GM21717 (cell line): ENCODE results near the gene FSCB.
"Not testable (repeated sequence)": the region's sequence is repeated elsewhere in the genome, so short reads cannot be mapped to it uniquely, and the experiment has no call there.

Experiments used
- ATAC-seq: cut with Tn5 transposase; IDR thresholded peaks from one replicate; pipeline ENCODE4 v1.9.1; 2021; ENCODE audit warnings: mild to moderate bottlenecking, moderate library complexity; ENCODE audit not compliant: unreplicated experiment

Gene FSCB, protein sequence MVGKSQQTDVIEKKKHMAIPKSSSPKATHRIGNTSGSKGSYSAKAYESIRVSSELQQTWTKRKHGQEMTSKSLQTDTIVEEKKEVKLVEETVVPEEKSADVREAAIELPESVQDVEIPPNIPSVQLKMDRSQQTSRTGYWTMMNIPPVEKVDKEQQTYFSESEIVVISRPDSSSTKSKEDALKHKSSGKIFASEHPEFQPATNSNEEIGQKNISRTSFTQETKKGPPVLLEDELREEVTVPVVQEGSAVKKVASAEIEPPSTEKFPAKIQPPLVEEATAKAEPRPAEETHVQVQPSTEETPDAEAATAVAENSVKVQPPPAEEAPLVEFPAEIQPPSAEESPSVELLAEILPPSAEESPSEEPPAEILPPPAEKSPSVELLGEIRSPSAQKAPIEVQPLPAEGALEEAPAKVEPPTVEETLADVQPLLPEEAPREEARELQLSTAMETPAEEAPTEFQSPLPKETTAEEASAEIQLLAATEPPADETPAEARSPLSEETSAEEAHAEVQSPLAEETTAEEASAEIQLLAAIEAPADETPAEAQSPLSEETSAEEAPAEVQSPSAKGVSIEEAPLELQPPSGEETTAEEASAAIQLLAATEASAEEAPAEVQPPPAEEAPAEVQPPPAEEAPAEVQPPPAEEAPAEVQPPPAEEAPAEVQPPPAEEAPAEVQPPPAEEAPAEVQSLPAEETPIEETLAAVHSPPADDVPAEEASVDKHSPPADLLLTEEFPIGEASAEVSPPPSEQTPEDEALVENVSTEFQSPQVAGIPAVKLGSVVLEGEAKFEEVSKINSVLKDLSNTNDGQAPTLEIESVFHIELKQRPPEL

DNA sequence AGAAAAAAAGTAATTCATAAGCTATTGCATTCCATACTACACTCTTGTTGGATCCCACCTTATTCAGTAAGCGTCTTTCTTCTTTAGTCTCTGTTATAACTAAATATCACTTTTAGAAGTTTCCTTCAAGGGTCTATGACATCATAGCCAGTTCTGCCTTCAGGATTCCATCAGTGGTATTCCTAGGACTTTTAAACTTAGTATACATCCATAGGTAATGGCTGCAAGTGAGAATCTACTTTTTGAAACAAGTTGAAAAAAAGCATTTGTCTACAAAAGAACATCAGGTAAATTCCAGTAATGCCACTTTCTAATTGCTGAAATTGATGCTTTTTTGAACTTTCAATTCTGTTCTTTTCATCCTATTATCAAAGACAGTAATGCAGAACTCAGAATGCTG is at the start of gene FSCB:
Gene FSCB (minus strand): TSS at position 101 of the 400 bp plus-strand sequence. CDS start 296 bp downstream, outside the sequence.
- no peak for ATAC-seq

- ATAC-seq, result no peak
Measured at GRCh38 chr14:44531658-44532057, 24.6 kb upstream of the FSCB start.

DNA sequence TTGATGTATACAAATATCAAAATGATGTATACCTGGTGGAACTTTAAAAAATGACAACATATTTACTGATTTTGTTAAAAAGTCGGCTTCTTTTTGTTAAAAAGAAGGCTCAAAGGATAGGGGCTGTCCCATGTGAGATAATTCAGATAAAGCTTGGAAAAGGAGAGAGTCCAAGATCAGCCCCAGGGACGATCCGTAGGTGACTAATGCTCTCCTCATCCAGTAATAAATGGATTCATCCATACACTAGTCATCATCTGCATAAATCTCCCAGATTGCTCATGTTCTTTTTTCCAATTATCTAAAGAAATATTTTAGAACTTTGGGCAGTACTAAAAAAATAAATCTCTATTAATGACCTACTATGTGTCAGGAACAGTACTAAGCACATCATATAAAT is 23.4 kb upstream of the FSCB start:
- no peak for ATAC-seq

DNA sequence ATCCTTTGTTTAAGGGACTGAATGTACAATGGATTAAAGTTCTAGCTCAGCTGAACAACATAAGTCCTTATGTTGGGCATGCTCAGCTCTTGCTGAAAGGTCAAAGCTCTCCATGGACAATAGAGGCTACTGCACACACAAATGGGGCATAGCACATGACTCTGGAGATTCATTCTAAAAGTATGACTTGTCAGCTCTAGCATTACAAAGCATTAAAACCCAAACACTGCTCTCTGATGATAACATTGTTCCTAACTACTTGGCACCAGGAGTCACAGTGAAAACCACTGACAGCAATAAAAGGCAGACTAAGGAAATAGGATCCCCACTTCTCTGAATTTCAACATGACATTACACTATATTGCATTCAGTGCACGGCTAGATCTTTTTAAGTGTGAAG is 21.9 kb upstream of the FSCB start:
- ATAC-seq, result no peak

DNA sequence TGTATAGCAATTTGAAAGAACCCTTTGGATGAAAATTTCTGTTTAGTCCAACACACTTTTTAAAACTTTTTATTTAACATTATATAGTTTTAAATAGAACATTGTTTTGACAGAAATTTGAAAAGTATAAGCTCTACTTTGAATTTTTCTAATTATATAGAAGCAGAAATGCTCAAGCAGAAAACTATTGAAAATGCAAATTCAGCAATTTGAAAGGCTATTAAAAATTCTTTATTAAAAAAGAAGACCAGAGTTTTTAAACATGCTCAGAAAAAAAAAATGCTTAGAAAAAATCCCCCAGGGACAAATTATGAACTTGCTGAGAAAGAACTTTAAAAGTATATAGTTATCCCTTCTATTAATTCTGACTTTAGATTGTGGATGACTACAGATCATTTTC is 21.1 kb upstream of the FSCB start:
- ATAC-seq, result no peak

DNA sequence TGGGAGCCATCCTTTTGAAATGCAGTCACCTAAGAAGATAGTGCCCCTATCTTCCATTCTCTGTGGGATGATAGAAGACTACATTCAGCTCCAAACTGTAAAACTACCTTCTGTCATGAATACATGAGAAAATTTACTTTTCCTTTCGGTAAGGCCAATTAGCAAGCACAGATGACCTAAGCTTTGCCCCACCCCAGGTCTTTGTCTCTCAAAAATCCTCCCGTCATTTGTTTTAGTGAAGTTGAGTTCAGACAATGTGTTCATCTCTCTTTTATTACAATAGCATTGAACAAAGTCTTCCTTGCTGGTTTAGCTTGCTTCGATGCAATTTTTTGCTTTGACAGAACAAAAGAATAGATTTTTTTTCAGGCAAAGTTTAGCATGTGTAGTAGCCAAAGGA is 18.2 kb upstream of the FSCB start:
- no peak for ATAC-seq

DNA sequence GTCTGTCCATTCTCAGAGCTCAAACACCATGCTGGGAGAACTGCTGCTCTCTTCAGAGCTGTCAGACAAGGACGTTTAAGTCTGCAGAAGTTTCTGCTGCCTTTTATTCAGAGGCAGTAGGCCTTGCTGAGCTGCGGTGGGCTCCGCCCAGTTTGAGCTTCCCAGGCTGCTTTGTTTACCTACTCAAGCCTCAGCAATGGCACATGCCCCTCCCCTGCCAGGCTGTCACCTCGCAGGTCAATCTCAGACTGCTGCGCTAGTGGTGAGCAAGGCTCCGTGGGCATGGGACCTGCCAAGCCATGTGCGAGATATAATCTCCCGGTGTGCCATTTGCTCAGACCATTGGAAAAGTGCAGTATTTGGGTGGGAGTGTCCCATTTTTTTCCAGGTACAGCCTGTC is 8.6 kb upstream of the FSCB start:
- ATAC-seq, result not testable (repeated sequence)

- ATAC-seq, result no peak
Measured at GRCh38 chr14:44508834-44509233, 1.8 kb upstream of the FSCB start.

DNA sequence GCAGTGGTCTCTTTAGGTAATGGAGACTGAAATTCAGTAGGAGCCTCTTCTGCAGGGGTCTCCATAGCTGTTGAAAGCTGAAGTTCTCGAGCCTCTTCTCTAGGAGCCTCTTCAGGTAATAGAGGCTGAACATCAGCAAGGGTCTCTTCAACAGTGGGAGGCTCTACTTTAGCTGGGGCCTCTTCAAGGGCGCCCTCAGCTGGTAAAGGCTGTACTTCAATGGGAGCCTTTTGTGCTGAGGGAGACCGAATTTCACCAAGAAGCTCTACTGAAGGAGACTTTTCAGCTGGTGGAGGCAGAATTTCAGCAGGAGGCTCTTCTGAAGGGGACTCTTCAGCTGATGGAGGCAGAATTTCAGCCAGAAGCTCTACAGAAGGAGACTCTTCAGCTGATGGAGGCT is 1.5 kb downstream of the FSCB start:
- no peak for ATAC-seq

GRCh38 chr14:44497148-44497547 is 9.9 kb downstream of the FSCB start:
- ATAC-seq, result no peak

DNA sequence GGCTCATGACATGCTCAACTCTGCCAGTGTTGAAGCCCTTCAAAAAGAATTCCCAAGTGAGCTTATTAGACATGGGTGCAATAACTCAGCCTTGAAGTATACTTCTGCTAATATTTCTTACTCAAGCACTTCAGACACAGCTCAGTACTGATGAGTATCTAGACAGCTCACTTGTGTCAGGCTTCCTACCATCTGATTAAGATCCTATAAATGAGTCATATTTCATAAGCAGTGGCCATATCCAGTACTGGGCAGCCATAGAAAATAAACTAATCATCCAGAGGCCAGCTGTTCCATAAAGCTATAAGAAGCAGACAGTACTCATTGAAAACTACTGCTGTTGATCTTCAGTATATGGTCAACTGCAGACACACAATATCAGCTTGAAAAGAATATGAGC is 12.9 kb downstream of the FSCB start:
- ATAC-seq, result no peak

- no peak for ATAC-seq
Measured at GRCh38 chr14:44490966-44491365, 16.1 kb downstream of the FSCB start.

GRCh38 chr14:44477953-44478352 is 29.1 kb downstream of the FSCB start:
- no peak for ATAC-seq

DNA sequence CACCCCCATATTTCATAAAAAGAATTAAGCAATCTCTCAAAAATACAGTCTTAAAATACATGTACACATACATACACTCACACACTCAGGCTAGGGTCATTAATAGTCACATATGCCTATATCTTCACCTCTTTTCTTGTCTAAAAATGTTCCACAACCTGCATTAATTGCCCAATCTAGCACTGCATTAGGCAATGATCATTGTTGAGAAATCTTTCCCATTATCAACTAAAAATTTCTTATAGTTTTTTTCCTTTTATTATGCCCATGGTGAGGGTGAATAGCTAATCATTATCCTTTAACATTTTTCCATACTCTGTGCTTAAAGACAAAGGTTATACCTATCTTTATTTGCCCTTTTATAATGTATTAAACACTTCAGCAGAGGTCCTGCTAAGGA is 38.3 kb downstream of the FSCB start:
- no peak for ATAC-seq

DNA sequence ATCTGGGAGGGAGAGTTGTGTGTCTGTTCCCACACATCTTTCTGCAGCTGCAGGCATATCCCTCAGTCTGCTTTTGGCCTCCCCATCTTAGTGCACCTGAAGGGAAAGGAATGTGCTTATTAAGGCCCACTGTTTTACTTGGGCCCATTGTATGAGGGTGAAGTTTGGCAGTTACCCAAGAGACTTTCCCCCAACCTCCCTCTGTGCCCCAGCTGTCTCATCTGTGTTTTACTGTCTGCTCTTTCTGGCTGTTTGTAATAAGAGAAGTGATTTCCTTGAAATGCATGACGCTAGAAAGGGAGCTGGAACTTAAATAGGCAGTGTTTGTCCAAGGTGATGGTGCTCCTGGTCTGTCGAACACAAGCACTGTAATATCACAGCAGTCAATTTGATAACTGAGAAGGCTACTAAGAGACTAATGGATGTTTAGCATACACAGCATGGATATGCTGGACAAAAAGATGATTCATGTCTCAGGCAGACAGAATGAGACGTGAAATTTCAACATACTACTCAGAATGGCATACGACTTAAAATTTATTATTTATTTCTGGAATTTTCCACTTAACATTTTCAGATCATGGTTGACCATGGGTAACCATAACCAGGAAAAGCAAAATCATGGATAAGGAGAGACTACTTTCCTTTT is 43.6 kb downstream of the FSCB start:
- no peak for ATAC-seq

DNA sequence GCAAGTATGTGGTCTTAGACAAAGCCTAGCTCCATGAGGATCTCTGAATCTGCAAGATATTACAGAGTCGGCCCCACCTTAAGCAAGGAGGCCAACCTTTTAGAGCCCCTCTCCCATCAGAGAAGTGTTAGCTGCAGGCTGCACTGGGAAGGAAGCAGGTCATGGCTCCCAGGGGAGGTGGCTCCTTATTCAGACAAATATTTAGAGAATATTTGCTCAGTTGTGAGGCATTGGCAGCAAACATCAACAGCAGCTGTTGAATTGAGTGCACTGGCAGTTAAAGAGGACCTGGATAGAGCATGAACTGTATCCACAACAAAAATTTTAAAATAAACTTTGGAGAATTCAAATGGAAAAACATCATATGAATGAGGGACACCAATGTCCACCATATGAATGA is 44.7 kb downstream of the FSCB start:
- ATAC-seq, result no peak

DNA sequence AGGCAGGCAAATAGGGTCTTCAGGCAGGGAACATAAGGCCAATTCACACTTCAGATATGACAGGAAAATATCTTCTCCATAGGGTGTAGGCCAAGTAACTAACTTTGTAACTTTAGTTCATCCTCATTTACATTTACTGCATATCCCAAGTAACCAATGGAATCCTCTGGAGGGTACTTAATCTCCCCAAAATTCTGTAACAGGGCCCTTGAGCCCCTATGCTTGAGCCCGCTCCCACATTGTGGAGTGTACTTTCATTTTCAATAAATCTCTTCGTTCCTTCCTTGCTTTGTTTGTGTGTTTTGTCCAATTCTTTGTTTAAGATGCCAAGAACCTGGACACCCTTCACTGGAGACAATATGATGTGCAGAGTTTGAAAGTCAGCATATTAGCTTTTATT is 45.3 kb downstream of the FSCB start:
- ATAC-seq, result no peak
